T-helper 22 cell (primary cell): ENCODE results near the gene SPCS3.
A peak's percentile ranks its signal among the peaks of the same experiment; 100 is the strongest.
"Not testable (repeated sequence)": the region's sequence is repeated elsewhere in the genome, so short reads cannot be mapped to it uniquely, and the experiment has no call there.

ENCODE experiments used
- DNase-seq: peaks from one replicate; pipeline ENCODE4 v3.0.0-alpha.2; 2020; ENCODE audit warnings: low read depth

The SPCS3 gene

DNA sequence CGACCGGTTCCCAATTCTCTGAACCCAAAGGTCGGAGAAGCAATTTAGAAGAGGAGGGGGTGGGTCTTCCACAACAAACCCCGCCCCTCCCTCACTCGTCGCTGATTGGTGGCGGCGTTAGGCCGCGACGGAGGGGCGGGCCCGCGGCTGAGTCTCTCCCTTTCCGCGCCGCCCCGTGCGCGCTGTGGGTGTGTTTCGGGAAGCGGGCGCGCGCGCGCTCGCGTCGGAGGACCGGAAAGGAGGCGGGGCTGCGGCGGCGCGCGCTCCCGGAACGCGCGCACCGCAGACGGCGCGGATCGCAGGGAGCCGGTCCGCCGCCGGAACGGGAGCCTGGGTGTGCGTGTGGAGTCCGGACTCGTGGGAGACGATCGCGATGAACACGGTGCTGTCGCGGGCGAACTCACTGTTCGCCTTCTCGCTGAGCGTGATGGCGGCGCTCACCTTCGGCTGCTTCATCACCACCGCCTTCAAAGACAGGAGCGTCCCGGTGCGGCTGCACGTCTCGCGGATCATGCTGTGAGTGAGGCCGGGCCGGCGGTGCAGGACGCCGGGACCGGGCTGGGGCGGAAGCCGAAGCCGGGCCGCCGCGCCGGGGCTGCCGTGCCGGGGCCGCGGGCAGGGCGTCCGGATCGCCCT is at the start of gene SPCS3:
Gene SPCS3, plus strand, starts transcription at position 263 of the 636 bp plus-strand sequence. Its CDS starts 111 bp downstream, at position 374.
- DNase-seq = peak; percentile 90

DNA sequence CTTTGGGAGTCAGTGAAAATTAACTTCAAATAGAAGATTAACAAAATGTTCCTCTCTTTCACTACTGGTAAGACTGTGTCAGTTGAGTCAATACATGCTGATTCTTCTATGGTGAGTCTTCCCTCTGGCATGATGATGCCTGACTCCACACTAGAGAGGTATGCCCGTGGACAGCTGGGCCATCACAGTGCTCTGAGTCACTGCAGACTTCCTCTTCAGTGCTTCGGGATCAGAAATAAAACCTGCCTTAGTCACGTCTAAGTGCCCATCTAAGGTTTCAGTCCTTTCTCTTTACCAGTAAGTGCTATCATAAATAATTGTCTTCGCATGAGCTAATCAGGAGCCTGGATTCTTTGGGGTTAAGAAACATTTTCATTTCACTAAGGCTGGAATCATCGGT is 49.1 kb upstream of the SPCS3 start:
- DNase-seq = no peak

DNA sequence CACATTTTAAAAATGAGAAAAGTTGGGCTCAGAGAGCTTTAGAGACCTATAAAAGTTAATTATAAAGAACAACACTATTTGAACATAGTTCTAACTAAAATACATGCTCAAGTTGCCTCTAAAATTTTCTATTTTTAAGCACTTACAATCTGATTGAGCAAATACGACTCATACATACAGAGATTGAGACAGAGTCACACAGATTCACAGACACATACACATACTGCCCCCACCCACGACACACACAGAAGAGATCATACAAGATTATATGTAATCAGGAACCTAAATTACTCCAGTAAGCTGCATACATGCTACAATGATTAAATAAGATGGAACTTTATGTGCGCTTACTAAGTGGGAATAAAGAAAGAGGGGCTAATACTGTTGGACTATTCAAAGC is 48.0 kb upstream of the SPCS3 start:
- no peak for DNase-seq

GRCh38 chr4:176272799-176273198 is 47.0 kb upstream of the SPCS3 start:
- no peak for DNase-seq

DNA sequence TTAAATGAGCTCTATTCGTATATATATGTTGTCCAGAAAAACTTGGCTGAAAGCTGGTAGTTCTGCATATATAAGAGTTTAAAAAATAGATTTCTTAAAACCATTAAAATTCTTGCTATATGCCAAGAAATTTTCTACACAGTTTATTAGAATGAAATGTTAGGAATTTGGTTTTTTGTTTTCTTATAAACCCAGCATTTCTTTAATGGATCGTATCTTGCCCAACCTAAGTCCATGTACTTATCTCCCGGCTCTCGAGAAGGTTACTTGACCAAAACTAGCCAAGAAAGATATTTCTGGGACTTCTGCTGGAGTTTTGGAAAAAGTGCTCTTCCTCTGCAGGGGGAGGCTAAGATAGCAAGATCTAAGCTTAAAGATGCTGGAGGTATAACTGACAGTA is 46.0 kb upstream of the SPCS3 start:
- no peak for DNase-seq

DNA sequence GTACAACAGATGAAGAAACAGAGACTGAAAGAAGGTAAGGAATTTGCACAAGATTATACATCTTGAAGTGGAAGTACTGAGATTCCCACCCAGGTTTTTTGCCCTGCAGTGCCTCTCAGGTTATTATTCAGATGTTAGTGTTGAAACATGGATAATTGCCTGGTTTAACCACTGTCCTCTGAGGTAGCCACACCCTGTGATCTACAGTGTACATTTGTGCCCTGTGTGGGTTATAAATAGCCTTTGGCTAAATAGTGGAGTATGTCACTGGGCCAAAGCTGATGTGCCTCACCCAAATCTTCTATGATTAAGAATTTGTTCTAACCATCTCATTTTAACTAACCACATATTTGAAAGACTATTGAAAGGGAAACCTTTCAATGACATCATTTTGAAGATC is 45.3 kb upstream of the SPCS3 start:
- no peak for DNase-seq

DNA sequence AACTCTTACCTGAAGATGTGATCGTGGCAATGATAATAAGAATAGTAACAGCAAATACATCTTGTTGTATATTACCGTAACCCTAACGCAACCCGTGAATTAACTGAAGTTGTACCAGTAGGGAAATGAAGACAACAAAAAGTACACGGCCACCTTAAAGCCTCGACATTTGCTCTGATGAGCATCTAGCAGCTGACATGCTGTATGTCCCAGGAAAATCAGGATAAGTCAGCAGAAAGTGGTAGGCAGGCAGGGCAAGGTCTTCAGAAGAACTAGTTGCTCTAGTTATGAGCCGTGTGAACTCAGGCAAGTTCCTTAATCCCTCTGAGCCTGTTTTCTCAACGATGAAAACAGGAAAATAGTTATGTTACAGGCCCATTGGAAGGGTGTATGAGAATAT is 43.1 kb upstream of the SPCS3 start:
- no peak for DNase-seq

DNA sequence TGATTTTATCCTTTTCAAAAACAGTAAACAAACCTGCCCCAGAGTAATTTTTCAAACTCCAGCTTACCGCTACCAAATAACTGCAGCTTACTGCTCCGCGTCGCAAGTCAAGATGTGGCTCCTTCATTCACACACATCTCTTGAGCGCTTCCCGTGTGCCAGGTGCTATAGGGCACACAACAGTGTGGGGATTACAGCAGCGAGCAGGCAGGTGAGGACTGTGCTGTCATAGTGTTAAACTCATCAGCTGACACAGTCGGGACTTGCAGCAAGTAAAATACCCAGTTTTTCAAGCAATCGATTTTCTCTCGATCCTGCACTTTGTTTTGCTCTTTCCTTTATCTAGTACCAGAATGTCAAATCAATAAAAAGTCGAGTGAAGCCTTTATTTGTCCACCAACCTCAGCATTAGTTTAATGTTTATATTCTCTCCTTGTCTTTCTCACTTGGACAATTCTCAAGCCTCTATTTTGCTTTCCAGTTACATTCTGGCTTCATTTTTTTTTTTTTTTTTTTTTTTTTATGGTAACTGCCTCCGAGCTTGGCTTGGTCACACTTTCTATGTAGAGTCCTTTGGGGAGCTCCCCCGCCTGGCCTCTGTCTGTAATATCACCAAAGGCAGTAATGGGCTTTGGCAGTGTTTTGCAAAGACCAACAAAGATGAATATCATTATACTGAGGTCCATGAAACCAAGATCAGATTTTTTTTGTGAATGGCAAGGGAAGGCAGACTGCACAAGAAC is 42.4 kb upstream of the SPCS3 start:
- no peak for DNase-seq

DNA sequence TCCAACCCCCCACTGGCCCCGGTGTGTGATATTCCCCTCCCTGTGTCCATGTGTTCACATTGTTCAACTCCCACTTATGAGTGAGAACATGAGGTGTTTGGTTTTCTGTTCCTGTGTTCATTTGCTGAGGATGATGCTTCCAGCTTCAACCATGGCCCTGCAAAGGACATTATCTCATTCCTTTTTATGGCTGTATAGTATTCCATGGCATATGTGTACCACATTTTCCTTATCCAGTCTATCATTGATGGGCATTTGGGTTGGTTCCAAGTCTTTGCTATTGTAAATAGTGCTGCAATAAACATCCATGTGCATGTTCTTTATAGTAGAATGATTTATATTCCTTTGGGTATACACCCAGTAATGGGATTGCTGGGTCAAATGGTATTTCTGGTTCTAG is 40.2 kb upstream of the SPCS3 start:
- DNase-seq = not testable (repeated sequence)

DNA sequence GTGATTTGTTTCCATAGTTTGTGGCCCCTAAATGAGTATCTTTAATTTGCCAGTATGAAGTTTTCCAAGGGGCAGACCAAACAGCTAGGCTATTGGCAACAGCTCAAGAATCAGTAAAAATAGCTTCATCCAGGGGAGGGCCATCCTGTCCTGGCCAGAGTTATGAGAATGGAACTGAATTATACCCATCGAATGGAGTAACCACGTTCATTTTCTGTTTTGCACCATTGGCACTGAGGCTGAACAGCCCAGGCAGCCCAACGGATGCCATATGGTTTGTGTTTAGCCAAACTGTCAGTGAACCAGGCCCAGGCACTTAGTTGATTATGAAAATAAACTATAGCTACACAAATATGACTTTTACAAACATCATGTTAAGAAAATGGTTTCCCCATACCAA is 33.0 kb upstream of the SPCS3 start:
- DNase-seq = no peak

- DNase-seq = no peak
Observed at GRCh38 chr4:176287546-176287945, 32.2 kb upstream of the SPCS3 start.

DNA sequence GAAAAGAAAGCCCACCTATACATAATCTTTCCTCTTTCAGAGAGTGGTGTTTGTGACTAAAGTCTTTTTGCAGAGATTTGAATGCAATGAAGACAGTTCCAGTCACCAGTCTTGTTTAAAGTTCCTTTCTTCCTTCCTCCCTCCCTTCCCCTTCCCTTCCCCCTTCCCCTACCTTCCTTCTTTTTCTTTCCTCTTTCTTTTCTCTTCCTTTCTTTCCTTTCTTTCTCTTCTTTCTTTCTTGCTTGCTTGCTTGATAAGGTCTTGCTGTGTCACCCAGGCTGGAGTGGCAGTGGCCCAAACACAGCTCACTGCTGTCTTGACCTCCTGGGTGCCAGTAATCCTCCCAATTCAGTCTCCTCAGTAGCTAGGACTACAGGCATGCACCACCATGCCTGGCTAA is 31.7 kb upstream of the SPCS3 start:
- no peak for DNase-seq

- DNase-seq = no peak
Observed at GRCh38 chr4:176289561-176289960, 30.2 kb upstream of the SPCS3 start.

DNA sequence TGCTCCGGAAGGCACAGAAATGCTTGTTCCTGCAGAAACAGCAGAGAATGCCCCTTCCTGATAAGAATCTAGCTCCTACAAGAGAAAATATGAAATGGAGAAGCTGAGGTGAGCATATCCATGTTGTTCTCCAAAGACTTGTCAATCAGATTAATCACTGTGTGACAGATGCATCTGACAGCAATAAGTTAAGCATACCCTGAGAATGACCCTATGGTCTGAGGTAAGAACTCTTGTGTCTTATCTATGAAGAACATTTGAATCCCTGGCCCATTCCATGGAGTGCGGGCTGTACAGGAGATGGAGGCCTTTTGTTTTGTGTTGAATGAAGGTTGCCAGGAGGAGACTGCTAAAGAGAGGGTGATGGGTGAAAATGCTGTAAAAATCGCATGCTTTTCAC is 29.2 kb upstream of the SPCS3 start:
- no peak for DNase-seq

DNA sequence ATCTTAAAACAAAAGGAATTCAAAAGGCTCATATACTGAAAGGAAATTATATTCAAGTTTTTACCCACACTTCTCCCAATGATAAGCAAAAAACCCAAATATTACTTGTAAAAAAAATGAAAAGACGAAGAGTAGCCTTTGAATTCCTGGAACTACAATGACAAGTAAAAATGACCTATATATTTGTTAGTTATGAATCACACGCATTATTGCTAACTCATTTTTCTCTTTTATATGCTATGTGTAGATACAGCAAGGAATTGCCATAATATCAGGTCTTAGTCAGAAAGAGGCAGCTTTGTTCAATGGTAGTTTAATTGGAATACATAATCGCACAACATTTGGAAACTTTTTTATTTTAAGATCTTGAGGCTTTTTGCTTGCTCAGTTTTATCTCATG is 28.0 kb upstream of the SPCS3 start:
- DNase-seq = no peak

GRCh38 chr4:176292920-176293319 is 26.8 kb upstream of the SPCS3 start:
- DNase-seq = no peak

- no peak for DNase-seq
Observed at GRCh38 chr4:176293660-176294059, 26.1 kb upstream of the SPCS3 start.

- not testable (repeated sequence) for DNase-seq
Observed at GRCh38 chr4:176295907-176296306, 23.9 kb upstream of the SPCS3 start.

DNA sequence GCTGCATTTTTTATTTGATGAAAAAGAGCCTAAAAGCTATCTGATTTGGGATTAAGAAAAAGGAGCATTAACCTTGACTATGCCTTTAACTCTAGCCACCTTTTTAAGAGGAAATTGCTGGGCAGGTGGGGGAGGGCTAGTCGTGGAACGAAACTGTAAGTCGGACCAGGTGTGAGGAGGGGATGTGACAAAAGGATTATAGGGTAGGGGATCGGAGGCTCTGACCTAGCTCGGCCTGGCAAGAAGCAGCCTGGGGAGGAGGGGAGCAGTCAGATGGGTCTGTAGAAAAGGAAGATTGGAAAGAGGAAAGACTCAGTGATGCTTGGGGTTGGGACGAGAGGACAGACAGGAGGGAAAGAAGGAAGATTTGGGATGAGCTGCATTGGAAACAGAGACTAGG is 21.1 kb upstream of the SPCS3 start:
- no peak for DNase-seq

GRCh38 chr4:176300036-176300435 is 19.7 kb upstream of the SPCS3 start:
- DNase-seq = no peak

DNA sequence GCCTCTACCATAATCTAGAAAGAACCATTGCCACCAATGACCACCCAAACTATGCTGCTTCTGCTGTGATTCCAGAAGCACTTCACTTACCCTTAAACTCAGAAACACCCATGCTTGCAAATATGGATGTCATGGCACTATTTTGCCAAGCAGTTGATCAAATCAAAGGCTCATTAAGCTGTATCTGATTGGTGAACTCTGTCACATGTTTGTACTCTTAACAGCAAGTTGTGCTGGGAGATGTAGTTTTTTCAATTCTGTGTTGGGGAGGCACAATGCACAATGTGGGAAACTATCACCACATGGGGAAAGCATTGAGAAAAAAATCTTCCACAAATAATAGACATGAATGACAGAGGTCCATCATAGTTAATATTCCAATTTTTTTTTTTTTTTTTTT is 19.2 kb upstream of the SPCS3 start:
- DNase-seq = no peak

DNA sequence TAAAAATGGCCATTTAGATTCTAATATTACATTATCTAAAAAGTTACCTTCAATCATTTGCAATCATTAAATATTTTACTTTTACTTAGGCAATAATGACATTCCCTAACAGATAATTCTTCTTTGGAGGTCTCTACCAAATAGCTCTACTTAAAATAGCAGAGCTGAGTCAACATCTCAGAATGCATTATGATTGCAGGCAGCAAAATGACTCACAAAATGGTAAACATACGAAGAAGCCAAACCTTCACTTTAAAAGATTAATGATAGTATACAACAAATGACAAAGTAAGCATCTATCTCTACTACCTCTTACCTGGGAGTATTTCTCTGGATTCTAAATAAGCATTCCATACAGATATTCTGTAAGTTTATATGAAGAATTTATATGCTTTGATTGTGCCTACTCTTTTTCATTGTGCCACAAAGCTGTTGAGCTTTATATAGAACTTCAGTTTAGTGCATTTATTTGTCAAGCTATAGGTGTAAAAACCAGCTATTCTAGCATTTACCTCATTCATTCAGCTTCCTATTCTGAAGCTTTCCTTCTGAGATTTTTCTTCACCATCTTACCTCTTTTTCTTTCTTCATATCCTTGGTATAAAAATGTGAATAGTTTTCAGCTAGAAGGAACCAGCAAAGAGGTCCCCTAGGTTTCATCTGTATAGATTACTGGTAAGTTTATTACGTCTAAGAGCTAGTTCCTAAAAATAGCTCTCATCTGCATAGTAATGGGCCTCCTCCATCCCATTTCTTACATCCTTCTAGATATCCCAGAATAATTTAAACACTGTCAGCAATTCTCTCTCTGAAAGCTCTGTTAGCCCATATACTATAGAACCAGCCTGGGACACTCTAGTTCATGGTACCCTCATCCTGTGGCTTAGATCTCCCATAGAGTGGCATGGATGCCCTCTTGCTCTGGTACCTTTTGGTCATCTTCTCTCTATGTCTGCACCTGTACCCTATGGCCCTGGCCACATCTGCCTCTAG is 17.2 kb upstream of the SPCS3 start:
- no peak for DNase-seq

DNA sequence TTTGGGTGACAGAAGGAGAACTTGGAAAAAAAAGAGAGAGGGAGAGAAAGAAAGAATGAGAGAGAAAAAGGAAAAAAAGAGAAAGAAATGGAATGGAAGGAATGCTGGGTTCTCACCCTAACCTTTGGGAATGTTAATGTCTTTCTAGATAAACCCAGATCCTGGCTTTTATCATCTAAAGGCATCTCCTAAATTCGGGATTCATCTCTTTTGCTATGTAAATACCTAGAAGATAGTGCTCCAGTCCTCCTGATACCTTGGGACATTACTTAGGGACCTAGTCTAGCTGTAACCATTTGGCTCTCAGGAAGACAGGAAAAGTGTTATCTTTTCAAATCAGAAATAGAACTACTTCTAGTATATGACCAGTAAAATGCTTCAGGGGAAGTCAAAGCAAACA is 15.8 kb upstream of the SPCS3 start:
- DNase-seq = no peak
